Measurements from ENCODE around the gene SMTN. TPM values are rescaled to one million over a fixed set of nuclear protein-coding genes. Genes with fewer than 3 reads are reported as not detected.

The SMTN gene
- total RNA-seq, 4 donors from 2014 or later: 16.6 to 107 (median 19.4) TPM

DNA sequence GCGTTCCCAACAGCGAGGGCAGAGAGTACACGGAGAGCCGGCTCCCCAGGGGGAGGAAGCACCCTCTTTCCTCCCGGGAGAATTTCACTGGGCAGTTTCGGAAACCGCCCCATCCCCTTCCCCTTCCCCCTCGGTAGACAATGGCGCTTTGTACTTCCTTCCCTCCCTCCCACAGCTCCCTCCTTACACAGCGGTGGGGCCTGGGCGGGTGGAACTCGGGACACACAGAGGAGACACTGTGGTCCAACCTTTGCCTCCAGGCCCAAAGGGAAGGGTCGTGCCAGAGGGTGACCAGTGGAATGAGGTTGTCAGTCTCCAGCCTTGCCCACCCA, 4.3 kb downstream of the SMTN start:
- TF ChIP-seq, protein P1, sequence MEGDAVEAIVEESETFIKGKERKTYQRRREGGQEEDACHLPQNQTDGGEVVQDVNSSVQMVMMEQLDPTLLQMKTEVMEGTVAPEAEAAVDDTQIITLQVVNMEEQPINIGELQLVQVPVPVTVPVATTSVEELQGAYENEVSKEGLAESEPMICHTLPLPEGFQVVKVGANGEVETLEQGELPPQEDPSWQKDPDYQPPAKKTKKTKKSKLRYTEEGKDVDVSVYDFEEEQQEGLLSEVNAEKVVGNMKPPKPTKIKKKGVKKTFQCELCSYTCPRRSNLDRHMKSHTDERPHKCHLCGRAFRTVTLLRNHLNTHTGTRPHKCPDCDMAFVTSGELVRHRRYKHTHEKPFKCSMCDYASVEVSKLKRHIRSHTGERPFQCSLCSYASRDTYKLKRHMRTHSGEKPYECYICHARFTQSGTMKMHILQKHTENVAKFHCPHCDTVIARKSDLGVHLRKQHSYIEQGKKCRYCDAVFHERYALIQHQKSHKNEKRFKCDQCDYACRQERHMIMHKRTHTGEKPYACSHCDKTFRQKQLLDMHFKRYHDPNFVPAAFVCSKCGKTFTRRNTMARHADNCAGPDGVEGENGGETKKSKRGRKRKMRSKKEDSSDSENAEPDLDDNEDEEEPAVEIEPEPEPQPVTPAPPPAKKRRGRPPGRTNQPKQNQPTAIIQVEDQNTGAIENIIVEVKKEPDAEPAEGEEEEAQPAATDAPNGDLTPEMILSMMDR (IDR thresholded peaks at IDR 0.05; ENCODE audit: low read depth): no peak

DNA sequence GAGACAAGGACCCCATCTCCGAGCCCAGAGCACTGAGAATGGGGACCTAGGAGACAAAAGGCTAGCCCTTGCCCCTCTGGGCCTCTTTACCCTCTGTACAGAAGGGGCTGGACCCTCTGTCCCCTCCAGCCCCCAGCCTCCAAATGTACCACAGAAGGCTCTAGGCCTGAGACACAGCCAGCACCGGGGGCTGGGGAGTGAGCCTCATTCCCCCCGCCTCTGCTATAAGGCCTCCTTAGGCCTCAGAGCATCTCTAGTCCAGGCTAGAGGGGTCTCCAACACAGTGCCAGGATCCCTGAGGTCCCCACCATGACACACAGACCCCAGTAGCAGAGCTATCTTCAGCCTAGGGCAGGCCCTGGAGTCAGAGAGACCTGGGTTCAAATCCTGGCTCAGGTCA, 4.8 kb downstream of the SMTN start:
- TF ChIP-seq, protein P1 (IDR thresholded peaks at IDR 0.05; ENCODE audit: low read depth): no peak

DNA sequence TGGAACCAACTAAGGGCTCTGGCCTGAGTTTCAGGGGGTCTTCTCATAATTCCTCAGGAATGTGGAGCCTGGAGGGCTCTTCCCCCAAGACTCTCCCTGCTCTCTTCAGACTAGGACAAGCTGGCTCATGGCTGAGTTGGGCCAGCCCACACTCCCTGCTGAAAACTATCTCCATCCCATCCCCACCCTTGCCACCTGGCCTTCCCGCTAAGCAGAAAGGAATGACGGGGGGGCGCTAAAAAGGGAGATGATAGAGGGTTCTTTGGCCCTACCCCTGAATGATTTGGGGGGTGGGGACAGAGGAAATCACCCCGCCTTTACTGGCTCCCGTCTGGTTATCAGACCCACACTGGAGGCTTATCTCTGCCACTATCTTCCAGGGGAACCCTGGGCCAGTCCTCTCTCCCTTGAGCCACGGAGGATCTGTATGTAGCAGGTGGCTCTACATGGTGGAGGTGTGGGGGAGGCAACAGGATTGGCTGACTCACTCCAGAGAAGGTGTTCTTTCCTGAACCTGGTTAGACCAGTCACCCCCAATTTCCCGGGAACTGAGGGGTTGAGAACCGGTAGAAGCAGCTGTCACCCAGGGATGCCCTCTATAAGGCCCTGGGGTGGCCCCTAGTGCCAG, 5.7 kb downstream of the SMTN start:
- TF ChIP-seq, protein P1 (IDR thresholded peaks at IDR 0.05; ENCODE audit: low read depth): no peak

DNA sequence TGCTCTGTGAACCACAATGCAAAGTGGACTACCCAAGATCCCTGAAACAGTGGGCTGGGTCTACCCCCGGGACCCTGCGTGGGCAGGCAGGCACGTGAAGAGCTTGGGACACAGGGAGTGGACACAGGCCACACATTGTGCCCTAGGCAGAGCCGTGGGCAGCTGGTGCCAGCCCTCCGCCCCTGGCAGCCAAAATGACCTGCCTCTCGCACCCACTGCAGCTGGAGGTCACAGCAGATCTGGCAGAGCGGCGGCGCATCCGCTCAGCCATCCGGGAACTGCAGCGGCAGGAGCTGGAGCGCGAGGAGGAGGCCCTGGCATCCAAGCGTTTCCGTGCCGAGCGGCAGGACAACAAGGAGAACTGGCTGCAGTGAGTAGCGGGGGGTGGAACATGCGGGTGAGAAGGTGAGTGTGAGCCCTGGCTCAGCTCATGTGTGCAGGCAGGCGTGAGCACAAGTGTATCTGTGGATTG, 6.7 kb downstream of the SMTN start:
- TF ChIP-seq, protein P1 (IDR thresholded peaks at IDR 0.05; ENCODE audit: low read depth): no peak

DNA sequence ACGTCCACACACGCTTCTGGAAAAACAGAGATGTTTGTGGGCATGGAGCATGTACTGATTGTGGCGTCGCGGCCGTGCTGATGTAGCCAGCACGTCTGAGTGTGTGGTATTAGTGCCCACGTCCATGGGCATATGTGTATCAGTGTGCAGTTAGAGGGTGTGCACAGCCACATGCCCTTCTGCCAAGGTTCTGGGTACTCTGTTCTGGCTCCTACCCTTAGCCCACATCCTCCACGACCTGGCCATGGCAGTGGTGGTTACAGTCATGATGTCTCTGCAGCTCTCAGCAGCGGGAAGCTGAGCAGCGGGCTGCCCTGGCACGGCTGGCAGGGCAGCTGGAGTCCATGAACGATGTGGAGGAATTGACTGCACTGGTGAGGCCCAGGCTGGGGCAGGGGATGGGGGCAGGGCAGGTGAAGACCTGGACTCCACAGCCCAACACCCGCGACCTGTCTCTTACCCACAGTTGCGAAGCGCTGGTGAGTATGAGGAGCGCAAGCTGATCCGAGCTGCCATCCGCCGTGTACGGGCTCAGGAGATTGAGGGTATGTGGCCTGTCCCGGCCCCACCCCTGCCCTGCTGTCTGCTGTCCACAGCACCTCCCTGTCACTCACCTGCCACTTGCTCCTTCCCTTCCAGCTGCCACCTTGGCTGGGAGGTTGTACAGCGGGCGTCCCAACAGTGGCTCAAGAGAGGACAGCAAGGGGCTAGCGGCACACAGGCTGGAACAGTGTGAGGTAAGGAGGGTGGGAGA, 7.3 kb downstream of the SMTN start:
- TF ChIP-seq, protein P1 (IDR thresholded peaks at IDR 0.05; ENCODE audit: low read depth): no peak

DNA sequence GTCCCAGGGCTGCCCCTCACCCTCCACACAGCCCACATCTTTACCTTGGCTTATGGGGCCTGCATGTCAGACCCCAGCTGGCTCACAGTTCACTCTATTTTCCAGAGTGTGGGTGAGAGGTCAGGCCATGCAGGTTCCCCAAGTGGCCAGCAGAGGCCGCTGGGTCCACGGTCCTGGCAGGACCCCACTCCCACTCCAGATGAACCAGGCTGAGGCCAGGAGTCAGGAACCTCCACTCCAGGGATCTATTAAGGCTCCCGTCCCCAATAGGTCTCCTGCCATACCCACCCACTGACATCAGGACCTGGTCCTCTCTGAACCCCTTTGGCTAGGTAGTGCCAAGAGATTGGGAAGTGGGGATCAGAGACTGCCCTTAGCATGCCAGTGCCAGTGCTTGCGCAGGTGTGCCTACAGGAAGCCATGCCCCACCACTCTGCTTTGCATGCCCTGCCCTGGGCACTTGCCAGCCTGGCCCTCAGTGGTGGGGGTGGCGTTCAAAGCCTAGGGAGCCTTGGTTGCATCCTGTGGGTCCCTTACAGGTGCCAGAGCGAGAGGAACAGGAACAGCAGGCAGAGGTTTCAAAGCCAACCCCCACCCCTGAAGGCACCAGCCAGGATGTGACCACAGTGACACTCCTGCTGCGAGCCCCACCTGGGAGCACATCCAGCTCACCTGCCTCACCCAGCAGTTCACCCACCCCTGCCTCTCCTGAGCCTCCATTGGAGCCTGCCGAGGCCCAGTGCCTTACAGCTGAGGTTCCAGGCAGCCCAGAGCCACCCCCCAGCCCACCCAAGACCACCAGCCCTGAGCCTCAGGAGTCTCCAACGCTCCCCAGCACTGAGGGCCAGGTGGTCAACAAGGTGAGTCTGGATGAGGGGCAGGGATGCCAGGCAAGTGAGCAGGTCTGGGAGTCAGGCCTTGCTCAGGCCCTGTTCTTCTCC, 8.3 kb downstream of the SMTN start:
- TF ChIP-seq, protein P1 (IDR thresholded peaks at IDR 0.05; ENCODE audit: low read depth): no peak
